HEK293 (cell line): ENCODE data around the gene LRSAM1.

Experiments
- CTCF ChIA-PET: fragments of 350-600 bp; formaldehyde crosslinking; extraction: SDS; loops from one replicate; lab custom pipeline; 2021; ENCODE audit warnings: antibody characterized with exemption; lab: Yijun Ruan, JAX
- POLR2A ChIA-PET: fragments of 300-600 bp; formaldehyde crosslinking; extraction: SDS; loops from one replicate; lab custom pipeline; 2020; ENCODE audit warnings: antibody characterized with exemption, inconsistent platforms; lab: Yijun Ruan, JAX
- H3K27ac ChIP-seq: fragments of 200-500 bp; sonication (Bioruptor generic); 2 replicates; pipeline ENCODE4 v1.5.1; 2014; ENCODE audit warnings: low read depth, low read length, control low read depth, inconsistent platforms; ENCODE audit errors: extremely low read depth
- H3K36me3 ChIP-seq, 2 experiments: fragments of 200-500 bp in 1 of 2; sonication (Bioruptor generic) in 1 of 2; 1 replicate in 1 of 2; 2 replicates in 1 of 2; pipeline ENCODE4 v1.5.1; 2014 to 2017; ENCODE audit warnings: inconsistent platforms in 2 of 2, low read length in 2 of 2; ENCODE audit not compliant: control insufficient read depth in 2 of 2, insufficient read depth in 1 of 2
- H3K4me1 ChIP-seq: fragments of 200-500 bp; sonication (Bioruptor generic); 2 replicates; pipeline ENCODE4 v1.5.1; 2014; ENCODE audit warnings: mild to moderate bottlenecking, low read length, inconsistent platforms; ENCODE audit not compliant: control insufficient read depth, insufficient read depth
- H3K4me3 ChIP-seq: 2 replicates; pipeline ENCODE4 v1.5.1; 2011; ENCODE audit warnings: low read depth, mild to moderate bottlenecking, control low read depth, low read length, moderate library complexity
- H3K9me3 ChIP-seq: fragments of 200-500 bp; sonication (Bioruptor generic); 2 replicates; pipeline ENCODE4 v1.5.1; 2014; ENCODE audit warnings: low read depth, low read length, inconsistent platforms; ENCODE audit not compliant: control insufficient read depth, insufficient read depth
- MEIS1 ChIP-seq: sonication (generic); formaldehyde crosslinking; IDR thresholded peaks from 2 replicates; pipeline ENCODE4 v1.8.1; 2022; ENCODE audit warnings: missing genetic modification reagents, mild to moderate bottlenecking, borderline replicate concordance
- REPIN1 ChIP-seq: fragments of 450-650 bp; formaldehyde crosslinking; IDR thresholded peaks from 2 replicates; pipeline ENCODE4 v1.5.1; 2017; ENCODE audit warnings: missing biosample characterization, missing genetic modification characterization, low read depth
- SCRT2 ChIP-seq: fragments of 450-650 bp; formaldehyde crosslinking; IDR thresholded peaks from 2 replicates; pipeline ENCODE4 v1.5.1; 2016; ENCODE audit warnings: missing biosample characterization, missing genetic modification characterization
- ZBTB21 ChIP-seq: fragments of 450-650 bp; formaldehyde crosslinking; IDR thresholded peaks from 2 replicates; pipeline ENCODE4 v1.5.1; 2017; ENCODE audit warnings: missing biosample characterization, missing genetic modification characterization
- ZFP3 ChIP-seq: fragments of 450-650 bp; formaldehyde crosslinking; IDR thresholded peaks from 2 replicates; pipeline ENCODE4 v1.5.1; 2016; ENCODE audit warnings: low read depth, missing biosample characterization, missing genetic modification characterization
- ZNF10 ChIP-seq: fragments of 450-650 bp; formaldehyde crosslinking; IDR thresholded peaks from 2 replicates; pipeline ENCODE4 v1.5.1; 2017; ENCODE audit warnings: missing biosample characterization, missing genetic modification characterization
- ZNF18 ChIP-seq: fragments of 450-650 bp; formaldehyde crosslinking; IDR thresholded peaks from 2 replicates; pipeline ENCODE4 v1.5.1; 2016; ENCODE audit warnings: missing biosample characterization, missing genetic modification characterization
- ZNF211 ChIP-seq: fragments of 450-650 bp; formaldehyde crosslinking; IDR thresholded peaks from 2 replicates; pipeline ENCODE4 v1.5.1; 2016; ENCODE audit warnings: low read depth, missing biosample characterization, missing genetic modification characterization
- ZNF248 ChIP-seq: fragments of 450-650 bp; formaldehyde crosslinking; IDR thresholded peaks from 2 replicates; pipeline ENCODE4 v1.5.1; 2017; ENCODE audit warnings: missing biosample characterization, missing genetic modification characterization
- ZNF280D ChIP-seq: fragments of 450-650 bp; formaldehyde crosslinking; IDR thresholded peaks from 2 replicates; pipeline ENCODE4 v1.5.1; 2016; ENCODE audit warnings: missing biosample characterization, missing genetic modification characterization
- ZNF311 ChIP-seq: fragments of 450-650 bp; formaldehyde crosslinking; IDR thresholded peaks from 2 replicates; pipeline ENCODE4 v1.5.1; 2017; ENCODE audit warnings: missing biosample characterization, missing genetic modification characterization, borderline replicate concordance
- ZNF449 ChIP-seq: fragments of 450-650 bp; formaldehyde crosslinking; IDR thresholded peaks from 2 replicates; pipeline ENCODE4 v1.5.1; 2017; ENCODE audit warnings: missing biosample characterization, mild to moderate bottlenecking, missing genetic modification characterization, moderate library complexity
- ZNF629 ChIP-seq: fragments of 450-650 bp; formaldehyde crosslinking; IDR thresholded peaks from 2 replicates; pipeline ENCODE4 v1.5.1; 2017; ENCODE audit warnings: missing biosample characterization, missing genetic modification characterization
- ZSCAN16 ChIP-seq: fragments of 450-650 bp; formaldehyde crosslinking; IDR thresholded peaks from 2 replicates; pipeline ENCODE4 v1.5.1; 2016; ENCODE audit warnings: missing biosample characterization, missing genetic modification characterization
- TF ChIP-seq, protein P1 (sequence below): fragments of 450-650 bp; formaldehyde crosslinking; IDR thresholded peaks from 2 replicates; pipeline ENCODE4 v1.5.1; 2016; ENCODE audit warnings: missing biosample characterization, missing genetic modification characterization, borderline replicate concordance
- TF ChIP-seq, protein P2 (sequence below): fragments of 450-650 bp; formaldehyde crosslinking; IDR thresholded peaks from 2 replicates; pipeline ENCODE4 v1.5.1; 2016; ENCODE audit warnings: missing biosample characterization, missing genetic modification characterization
- TF ChIP-seq, protein P3 (sequence below): fragments of 450-650 bp; formaldehyde crosslinking; IDR thresholded peaks from 2 replicates; pipeline ENCODE4 v1.5.1; 2016; ENCODE audit warnings: missing biosample characterization, missing genetic modification characterization
- TF ChIP-seq, protein P4 (sequence below): fragments of 450-650 bp; formaldehyde crosslinking; IDR thresholded peaks from 2 replicates; pipeline ENCODE4 v1.5.1; 2016; ENCODE audit warnings: missing biosample characterization, missing genetic modification characterization

The LRSAM1 gene

DNA sequence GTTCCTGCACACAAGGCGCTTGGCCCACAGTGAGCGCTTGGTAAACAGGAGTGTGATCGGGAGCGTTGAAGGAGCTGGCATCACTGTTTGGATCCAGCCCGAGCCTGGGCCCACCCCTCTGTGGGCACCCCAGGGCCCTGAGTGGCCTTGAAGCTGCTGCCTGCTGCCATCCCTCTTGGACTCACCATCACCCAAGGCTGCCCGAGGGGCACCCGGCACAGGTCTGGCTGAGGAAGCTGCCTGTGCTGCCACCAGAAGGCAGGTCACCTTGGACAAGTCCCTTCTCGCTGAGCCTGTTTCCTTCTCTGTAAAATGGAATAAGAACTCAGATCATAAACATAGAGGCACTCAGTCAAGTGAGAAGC lies 53.6 kb downstream of the LRSAM1 start:
- no peaks in the 10 kb centered on the region for H3K4me1 ChIP-seq
- no peak overlapping the region for H3K27ac ChIP-seq
- H3K36me3 ChIP-seq, result peaks cover 0 to 46% of the 10 kb centered on the region in 2 experiments; a peak in 1 of 3 replicates
- ChIA-PET CTCF (interaction anchor here (0.6 to 4.2 kb wide), 16 partner anchors 11 to 596 kb away, joined by 3 to 120 read pairs (median 6); partner anchors contain the start of gene TOR2A), POLR2A (interaction anchor here (0.5 kb wide), 1 partner anchor 327 kb away, joined by 4 read pairs; no protein-coding TSS in a partner anchor)
- no peaks in the 10 kb centered on the region for H3K9me3 ChIP-seq
- H3K4me3 ChIP-seq, result no peak overlapping the region
- TF ChIP-seq ZNF18 (tag by site-specific recombination) (no peak), ZNF449 (tag by site-specific recombination) (no peak), SCRT2 (tag by site-specific recombination) (no peak), ZNF248 (tag by site-specific recombination) (no peak), ZNF311 (tag by site-specific recombination) (no peak), ZSCAN16 (tag by site-specific recombination) (no peak), ZFP3 (tag by site-specific recombination) (no peak), ZNF211 (tag by site-specific recombination) (no peak), ZBTB21 (tag by site-specific recombination) (no peak), ZNF10 (no peak), MEIS1 (CRISPR knock-in tag) (no peak), REPIN1 (tag by site-specific recombination) (no peak), ZNF280D (tag by site-specific recombination) (no peak), ZNF629 (tag by site-specific recombination) (no peak)
- TF ChIP-seq, protein P1, sequence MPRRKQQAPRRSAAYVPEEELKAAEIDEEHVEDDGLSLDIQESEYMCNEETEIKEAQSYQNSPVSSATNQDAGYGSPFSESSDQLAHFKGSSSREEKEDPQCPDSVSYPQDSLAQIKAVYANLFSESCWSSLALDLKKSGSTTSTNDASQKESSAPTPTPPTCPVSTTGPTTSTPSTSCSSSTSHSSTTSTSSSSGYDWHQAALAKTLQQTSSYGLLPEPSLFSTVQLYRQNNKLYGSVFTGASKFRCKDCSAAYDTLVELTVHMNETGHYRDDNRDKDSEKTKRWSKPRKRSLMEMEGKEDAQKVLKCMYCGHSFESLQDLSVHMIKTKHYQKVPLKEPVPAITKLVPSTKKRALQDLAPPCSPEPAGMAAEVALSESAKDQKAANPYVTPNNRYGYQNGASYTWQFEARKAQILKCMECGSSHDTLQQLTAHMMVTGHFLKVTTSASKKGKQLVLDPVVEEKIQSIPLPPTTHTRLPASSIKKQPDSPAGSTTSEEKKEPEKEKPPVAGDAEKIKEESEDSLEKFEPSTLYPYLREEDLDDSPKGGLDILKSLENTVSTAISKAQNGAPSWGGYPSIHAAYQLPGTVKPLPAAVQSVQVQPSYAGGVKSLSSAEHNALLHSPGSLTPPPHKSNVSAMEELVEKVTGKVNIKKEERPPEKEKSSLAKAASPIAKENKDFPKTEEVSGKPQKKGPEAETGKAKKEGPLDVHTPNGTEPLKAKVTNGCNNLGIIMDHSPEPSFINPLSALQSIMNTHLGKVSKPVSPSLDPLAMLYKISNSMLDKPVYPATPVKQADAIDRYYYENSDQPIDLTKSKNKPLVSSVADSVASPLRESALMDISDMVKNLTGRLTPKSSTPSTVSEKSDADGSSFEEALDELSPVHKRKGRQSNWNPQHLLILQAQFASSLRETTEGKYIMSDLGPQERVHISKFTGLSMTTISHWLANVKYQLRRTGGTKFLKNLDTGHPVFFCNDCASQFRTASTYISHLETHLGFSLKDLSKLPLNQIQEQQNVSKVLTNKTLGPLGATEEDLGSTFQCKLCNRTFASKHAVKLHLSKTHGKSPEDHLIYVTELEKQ (tag by site-specific recombination), result no peak
- TF ChIP-seq, protein P2, sequence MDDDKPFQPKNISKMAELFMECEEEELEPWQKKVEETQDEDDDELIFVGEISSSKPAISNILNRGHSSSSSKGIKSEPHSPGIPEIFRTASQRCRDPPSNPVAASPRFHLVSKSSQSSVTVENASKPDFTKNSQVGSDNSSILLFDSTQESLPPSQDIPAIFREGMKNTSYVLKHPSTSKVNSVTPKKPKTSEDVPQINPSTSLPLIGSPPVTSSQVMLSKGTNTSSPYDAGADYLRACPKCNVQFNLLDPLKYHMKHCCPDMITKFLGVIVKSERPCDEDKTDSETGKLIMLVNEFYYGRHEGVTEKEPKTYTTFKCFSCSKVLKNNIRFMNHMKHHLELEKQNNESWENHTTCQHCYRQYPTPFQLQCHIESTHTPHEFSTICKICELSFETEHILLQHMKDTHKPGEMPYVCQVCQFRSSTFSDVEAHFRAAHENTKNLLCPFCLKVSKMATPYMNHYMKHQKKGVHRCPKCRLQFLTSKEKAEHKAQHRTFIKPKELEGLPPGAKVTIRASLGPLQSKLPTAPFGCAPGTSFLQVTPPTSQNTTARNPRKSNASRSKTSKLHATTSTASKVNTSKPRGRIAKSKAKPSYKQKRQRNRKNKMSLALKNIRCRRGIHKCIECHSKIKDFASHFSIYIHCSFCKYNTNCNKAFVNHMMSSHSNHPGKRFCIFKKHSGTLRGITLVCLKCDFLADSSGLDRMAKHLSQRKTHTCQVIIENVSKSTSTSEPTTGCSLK (tag by site-specific recombination), result no peak
- TF ChIP-seq, protein P3, sequence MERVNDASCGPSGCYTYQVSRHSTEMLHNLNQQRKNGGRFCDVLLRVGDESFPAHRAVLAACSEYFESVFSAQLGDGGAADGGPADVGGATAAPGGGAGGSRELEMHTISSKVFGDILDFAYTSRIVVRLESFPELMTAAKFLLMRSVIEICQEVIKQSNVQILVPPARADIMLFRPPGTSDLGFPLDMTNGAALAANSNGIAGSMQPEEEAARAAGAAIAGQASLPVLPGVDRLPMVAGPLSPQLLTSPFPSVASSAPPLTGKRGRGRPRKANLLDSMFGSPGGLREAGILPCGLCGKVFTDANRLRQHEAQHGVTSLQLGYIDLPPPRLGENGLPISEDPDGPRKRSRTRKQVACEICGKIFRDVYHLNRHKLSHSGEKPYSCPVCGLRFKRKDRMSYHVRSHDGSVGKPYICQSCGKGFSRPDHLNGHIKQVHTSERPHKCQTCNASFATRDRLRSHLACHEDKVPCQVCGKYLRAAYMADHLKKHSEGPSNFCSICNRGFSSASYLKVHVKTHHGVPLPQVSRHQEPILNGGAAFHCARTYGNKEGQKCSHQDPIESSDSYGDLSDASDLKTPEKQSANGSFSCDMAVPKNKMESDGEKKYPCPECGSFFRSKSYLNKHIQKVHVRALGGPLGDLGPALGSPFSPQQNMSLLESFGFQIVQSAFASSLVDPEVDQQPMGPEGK, result no peak
- TF ChIP-seq, protein P4, sequence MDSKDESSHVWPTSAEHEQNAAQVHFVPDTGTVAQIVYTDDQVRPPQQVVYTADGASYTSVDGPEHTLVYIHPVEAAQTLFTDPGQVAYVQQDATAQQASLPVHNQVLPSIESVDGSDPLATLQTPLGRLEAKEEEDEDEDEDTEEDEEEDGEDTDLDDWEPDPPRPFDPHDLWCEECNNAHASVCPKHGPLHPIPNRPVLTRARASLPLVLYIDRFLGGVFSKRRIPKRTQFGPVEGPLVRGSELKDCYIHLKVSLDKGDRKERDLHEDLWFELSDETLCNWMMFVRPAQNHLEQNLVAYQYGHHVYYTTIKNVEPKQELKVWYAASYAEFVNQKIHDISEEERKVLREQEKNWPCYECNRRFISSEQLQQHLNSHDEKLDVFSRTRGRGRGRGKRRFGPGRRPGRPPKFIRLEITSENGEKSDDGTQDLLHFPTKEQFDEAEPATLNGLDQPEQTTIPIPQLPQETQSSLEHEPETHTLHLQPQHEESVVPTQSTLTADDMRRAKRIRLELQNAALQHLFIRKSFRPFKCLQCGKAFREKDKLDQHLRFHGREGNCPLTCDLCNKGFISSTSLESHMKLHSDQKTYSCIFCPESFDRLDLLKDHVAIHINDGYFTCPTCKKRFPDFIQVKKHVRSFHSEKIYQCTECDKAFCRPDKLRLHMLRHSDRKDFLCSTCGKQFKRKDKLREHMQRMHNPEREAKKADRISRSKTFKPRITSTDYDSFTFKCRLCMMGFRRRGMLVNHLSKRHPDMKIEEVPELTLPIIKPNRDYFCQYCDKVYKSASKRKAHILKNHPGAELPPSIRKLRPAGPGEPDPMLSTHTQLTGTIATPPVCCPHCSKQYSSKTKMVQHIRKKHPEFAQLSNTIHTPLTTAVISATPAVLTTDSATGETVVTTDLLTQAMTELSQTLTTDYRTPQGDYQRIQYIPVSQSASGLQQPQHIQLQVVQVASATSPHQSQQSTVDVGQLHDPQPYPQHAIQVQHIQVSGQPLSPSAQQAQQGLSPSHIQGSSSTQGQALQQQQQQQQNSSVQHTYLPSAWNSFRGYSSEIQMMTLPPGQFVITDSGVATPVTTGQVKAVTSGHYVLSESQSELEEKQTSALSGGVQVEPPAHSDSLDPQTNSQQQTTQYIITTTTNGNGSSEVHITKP, result no peak
